GM19240 (cell line): ENCODE data around the gene SSTR3.

ENCODE experiments used
- DNase-seq: peaks from one replicate; pipeline ENCODE4 v3.0.0; 2011; ENCODE audit warnings: low spot score; ENCODE audit not compliant: insufficient read length

Gene SSTR3

GRCh38 chr22:37197451-37198257 lies 14.6 kb downstream of the SSTR3 start:
- DNase-seq, result no peak

GRCh38 chr22:37196539-37197450 lies 15.5 kb downstream of the SSTR3 start:
- no peak for DNase-seq

DNA sequence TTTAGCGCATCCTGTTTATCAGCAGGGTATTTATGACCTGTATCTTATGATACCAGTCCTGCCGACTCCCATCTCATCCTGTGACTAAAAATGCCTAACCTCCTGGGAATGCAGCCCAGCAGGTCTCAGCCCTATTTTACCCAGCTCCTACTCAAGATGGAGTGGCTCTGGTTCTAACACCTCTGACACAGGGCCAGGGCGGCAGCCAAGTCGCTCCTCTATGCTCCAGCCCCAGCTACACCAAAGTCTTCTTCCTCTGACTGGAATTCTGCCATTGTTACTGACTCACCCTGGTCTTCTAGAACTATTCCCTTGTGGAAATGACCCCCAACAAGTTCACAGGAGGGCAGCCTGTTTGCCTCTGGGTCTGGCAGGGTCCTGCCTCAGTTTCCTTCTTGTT lies 16.4 kb downstream of the SSTR3 start:
- DNase-seq, result no peak

DNA sequence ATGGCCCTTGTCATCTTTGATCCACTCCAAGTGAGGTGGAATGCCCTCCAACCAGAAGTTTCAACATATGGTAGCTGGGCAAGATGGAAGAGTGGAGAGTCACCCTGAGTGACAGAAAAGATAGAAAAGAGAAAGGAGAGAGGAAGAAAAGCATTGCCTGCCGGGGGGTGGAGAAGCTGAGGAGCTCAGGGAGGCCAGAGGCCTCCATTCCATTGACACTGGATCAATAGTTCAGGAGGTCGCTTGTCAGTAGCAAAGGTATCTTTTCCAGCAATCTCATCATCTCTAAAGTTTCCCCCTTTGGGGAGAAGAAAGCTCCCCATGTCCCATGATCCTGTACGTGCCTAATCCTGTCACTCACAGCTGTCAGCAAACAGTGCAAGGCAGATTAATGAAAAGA lies 17.5 kb downstream of the SSTR3 start:
- DNase-seq, result no peak

DNA sequence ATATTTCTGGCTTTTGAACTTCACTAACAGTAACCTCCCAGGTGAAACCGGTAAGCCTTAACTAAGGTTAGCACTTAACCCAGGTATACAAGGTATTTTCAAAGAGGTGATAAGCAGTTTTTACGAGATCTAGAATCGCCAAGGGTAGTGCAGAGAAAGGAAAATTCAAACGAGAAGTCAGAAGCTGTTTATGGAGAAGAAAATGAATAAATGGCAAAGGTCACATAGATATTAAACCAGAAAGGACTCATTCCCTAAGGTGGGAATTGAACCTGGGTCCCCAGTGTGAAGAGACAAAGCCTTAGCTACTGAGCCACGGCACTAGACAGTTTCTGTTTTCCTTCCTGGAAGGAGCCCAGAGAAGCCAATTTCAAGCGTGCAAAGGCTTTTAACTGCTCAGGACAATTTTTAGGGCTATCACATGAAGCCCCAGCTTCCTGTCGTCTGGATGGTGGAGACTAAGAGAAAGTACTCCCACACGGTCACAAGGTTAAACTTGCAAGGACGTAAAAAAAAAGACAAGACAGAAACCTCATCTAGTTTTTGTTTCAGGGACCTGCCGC lies 18.6 kb downstream of the SSTR3 start:
- DNase-seq, result no peak

DNA sequence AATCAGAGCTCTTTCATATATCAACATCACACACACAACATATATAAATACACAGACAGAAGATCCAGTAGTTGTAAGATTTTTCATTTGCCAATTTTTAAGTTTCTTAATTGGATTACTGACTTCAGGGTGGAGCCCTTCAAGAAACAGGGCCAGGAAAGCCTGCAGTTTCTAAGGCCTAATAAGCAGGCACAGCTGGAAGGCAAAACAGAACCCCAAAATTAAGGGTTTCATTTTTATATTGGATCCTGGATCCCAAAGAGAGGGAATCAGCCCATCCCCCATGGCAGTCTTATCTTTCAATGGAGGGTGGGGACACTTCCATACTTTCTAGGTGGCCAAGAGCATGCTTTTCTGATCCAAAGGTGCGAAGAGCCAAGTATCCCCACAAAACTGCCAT lies 19.5 kb downstream of the SSTR3 start:
- no peak for DNase-seq

GRCh38 chr22:37192204-37192603 lies 20.1 kb downstream of the SSTR3 start:
- no peak for DNase-seq

DNA sequence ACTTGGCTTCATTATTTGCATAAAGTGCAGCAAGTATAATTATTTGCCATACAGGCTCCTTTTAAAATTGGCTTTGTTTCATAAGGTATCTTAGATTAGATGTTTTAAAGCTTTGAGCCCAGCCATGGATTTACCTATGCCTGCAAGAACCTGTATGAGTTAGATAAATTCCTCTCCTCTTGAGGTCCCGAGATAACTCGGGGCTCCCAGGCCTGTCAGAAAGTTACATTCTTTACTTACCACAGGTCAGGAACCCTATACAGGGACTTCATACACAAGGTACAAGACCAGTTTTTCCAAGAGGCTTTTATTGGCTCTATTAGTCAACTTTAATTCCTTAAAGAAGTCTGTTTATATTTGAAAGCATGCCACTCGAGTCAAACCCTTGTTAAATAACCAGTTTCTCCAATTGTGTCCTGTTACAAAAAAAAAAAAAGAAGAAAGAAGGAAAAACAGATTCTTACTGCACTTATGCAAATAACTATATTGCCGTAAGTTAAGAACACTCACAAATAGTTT lies 22.0 kb downstream of the SSTR3 start:
- no peak for DNase-seq

DNA sequence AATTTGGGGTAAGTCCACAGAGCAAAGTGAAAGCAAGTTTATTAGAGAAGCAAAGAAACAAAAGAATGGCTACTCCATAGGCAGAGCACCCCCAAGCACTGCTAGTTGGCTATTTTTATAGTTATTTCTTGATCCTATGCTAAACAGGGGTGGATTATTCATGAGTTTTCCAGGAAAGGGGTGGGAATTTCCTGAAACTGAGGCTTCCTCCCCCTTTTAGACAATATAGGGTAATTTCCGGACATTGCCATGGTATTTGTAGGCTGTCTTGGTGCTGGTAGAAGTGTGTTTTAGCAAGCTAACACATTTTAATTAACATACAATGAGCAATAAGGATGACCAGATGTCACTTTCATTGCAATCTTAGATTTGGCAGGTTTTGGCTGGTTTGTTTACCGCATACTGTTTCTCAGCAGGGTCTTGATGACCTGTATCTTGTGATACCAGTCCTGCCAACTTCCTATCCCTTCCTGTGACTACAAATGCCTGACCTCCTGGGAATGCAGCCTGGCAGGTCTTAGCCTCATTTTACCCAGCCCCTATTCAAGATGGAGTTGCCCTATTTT lies 23.3 kb downstream of the SSTR3 start:
- DNase-seq, result no peak

- no peak for DNase-seq
Observed at GRCh38 chr22:37187891-37188761, 24.2 kb downstream of the SSTR3 start, which contains the start of gene C1QTNF6. TSS of gene C1QTNF6 (minus strand) at chr22:37188247. CDS start at chr22:37188213, 34 bp downstream.

DNA sequence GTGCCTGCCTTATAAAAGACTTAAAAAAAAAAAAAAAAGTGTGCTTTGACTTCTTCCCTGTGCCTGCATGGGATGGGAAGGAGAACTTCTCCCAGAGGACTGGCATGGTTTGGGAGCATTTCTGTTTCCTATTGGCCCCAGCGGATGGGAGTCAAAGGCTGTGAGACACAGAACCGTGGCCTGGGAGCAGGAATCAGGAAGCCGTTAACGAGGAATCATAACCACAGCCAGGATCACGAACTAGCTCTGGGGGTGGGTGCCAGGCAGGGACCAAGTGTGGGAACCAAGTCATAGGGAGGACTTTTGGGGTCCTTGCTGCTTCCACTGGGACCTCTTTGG lies 24.8 kb downstream of the SSTR3 start:
- no peak for DNase-seq

DNA sequence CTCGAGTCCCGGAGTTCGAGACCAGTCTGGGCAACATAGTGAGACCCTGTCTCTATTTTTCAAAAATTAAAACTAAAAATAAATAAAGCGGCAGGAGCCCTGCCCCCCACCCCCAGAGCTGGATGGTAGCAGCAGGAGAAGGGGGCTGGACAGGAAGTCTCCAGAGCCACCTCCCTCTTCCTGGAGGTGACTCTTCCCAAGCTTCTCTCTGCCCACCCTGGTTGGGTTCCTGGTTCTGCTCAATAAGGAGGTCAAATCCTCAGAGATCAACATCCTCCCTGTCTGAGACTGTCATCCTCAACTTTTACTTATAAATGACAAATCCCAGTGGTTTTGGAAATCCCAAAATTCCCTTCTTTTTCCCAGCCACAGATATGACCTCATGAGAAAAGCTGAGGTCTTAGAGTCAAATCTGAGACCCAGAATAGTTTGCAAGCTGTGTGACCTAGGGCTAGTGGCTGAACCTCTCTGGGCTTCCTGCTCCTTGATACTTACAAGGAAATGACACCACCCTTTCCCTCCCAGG lies 25.2 kb downstream of the SSTR3 start:
- DNase-seq, result no peak

DNA sequence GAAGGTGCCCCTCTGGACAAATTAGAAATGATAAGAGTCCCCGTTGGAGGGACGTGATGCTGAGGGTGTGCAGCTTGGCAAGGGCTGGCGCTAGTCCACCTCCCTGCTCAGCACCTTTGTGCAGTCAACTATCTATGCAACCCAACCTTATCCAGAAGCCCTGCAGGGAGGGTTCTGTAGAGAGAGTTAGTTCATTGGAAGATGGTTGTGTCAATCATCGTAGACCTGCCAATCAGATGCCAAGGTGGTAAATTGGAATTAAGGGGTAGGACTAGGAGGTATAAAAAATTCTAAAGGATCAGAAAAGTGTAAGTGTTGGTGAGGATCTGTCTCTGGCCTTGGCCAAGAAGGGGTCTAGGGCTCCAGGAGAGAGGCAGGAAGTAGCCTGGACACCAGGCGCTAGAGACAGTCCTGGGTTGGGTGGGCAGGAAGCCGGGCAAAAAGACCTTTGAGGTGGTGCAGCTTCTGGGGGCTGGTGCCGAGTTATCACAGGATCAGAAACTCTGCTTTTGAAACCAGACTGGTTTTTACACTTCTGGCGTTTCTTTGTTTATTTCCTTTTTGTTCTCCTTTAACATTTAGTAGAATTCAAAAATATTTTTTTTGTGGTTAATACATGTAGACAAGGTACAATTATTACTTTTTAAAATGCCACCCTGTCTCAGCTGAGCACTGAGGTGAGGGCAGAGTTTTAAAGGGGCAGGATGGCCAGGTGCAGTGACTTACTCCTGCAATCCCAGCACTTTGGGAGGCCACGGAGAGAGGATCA lies 25.9 kb downstream of the SSTR3 start:
- peak; percentile 61 for DNase-seq

GRCh38 chr22:37185646-37186227 lies 26.5 kb downstream of the SSTR3 start:
- DNase-seq, result no peak

DNA sequence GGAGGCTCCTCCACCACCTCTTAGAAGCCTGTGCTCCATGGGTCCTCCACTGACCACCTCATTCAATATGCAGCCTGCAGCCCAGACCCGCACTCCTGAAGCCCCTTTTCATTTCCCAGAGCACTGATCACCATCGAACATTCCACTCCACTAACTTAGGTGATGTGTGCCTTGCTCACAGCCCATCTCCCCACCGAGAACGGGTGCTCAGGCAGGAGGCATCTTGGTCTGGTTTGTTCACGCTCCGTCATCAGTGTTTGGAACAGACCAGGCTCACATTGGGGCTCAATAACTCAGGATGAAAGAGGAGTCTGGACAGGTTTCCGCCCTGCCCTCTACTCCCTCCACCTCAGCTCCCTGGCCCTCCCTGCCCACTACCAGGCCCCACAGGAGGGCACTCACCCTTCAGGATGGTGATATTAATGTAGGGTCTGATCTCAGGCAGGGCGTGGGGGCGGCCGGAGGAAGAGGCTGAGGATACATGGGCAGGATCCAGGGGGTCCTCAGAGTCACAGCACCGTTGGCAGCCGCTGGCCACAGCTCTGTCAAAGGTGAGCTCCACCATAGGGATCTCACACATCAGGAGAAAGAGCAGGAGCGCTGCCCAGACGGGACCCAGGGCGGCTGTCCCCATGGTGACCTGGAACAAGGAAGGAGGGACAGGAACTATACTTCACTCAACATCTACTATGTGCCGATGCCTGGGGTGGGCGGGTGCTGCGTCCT lies 27.3 kb downstream of the SSTR3 start:
- no peak for DNase-seq

- DNase-seq, result no peak
Observed at GRCh38 chr22:37184380-37184755, 27.9 kb downstream of the SSTR3 start.

GRCh38 chr22:37183432-37184379 lies 28.6 kb downstream of the SSTR3 start:
- no peak for DNase-seq

GRCh38 chr22:37182949-37183245 lies 29.4 kb downstream of the SSTR3 start:
- DNase-seq, result no peak
